NCI-H748 (cell line): Measurements from ENCODE around the gene NAALADL2.
"Not testable (repeated sequence)": the region's sequence is repeated elsewhere in the genome, so short reads cannot be mapped to it uniquely, and the experiment has no call there.

Experiments
- DNase-seq: peaks from one replicate; lab custom pipeline; 2025; ENCODE audit not compliant: unreplicated experiment; lab: John Stamatoyannopoulos, UW

Gene NAALADL2

DNA sequence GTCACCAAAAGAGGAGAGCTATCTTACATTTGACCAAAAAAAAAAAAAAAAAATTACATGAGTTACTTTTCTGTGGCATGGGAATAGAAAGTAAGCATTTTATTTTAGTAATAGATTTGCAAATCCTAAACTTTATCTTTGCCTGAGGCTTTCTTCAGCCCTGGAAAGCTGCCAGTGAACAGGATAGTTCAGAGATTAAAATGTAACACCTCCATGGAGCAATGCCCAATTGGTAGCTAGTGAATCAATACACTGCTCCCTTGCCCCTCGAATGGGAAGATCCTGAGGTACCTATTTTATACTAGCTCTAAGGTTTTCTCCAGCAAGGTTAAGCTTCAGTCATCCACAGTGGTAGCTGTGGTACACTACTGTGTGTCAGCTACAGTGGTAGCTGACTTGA, 867.1 kb downstream of the NAALADL2 start:
- DNase-seq, result no peak

- no peak for DNase-seq
Measured at GRCh38 chr3:175728566-175728965, 869.4 kb downstream of the NAALADL2 start.

GRCh38 chr3:175729466-175729865, 870.3 kb downstream of the NAALADL2 start:
- no peak for DNase-seq

- DNase-seq, result no peak
Measured at GRCh38 chr3:175731543-175731942, 872.4 kb downstream of the NAALADL2 start.

DNA sequence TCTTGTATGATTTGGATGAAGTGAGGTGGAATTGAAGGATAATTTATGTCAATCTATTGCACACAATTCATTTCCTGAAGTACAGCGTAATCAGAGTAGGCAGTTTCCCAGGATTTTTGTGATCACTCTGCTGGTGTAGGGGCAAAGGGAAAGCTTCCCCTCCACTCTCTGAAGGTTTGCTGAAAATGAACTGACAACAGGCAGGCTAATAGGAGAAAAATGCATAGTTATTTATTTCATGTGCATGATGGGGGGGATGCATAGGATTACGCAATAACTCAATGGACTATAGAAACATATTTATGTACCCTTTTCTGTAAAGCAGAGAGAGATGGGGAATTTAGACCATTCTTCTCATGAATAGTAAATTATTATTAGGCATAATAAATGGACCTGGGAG, 872.9 kb downstream of the NAALADL2 start:
- DNase-seq, result no peak

DNA sequence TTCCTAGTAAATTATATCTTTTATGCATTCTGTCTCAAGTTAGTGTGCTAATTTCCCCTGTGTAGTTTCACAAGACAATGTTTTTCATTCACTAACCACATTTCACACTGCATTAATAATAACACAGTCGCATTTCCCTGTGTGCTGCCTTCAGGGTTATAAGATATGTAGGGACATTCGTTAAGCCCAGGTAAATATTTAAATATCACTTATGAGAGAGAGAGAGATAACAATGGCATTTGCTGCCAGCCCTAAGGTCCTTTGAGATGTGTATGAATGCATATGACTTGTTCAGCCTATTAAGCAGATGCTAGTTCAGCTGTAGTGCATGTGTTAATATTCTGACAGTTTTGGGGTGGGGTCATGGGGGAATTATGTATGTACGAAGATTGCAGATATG, 876.7 kb downstream of the NAALADL2 start:
- no peak for DNase-seq

DNA sequence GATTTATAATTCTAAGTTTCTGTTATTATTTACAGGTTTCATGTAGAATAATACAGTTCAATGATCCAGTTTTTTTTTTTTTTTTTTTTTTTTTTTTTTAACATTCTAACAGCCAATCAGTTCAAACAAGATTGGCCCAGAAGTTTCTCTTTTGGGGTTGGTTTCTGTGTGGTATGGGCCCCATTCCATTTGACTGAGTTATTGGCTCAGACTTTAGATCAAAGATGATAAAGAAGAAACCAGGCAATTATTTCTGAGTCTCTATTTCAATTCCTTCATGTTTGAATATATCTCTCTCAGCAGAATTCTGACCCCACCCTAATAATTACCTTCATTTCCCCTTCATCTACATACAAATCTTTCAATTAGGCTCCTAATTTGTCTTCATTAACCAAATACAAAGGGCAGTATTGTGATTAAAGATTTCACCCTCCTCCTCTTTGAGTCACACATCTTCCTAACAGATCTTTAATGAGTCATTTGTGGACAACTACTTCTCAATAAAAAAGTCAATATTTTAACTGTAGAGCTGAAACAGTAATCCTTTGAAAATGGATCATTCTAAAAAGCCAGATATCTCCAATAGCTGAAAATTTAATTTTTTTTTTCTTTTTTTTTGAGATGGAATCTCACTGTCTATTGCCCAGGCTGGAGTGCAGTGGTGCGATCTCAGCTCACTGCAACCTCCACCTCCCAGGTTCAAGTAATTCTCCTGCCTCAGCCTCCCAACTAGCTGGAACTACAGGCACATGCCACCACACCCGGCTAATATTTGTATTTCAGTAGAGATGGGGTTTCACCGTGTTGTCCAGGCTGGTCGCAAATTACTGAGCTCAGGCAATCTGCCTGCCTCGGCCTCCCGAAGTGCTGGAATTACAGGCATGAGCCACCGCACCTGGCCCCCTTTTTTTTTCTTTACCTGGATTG, 878.8 kb downstream of the NAALADL2 start:
- no peak for DNase-seq

DNA sequence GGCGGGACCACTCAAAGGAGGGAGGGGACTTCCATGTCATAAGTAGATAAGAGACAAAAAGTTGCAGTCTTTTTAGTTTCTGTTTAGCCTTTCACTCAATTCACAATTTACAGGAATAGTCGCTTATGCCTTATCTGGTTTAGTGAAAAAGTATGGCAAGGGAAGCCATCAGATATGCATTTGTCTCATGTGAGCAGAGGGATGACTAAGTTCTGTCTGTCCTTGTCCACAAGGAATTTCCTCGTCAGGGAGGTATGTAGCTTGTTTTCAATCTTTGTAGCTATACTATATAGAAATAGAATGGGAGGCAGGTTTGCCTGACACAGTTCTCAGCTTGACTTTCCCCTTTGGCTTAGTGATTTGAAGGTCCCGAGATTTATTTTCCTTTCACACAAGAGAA, 882.8 kb downstream of the NAALADL2 start:
- no peak for DNase-seq

GRCh38 chr3:175743733-175744400, 884.7 kb downstream of the NAALADL2 start:
- no peak for DNase-seq

DNA sequence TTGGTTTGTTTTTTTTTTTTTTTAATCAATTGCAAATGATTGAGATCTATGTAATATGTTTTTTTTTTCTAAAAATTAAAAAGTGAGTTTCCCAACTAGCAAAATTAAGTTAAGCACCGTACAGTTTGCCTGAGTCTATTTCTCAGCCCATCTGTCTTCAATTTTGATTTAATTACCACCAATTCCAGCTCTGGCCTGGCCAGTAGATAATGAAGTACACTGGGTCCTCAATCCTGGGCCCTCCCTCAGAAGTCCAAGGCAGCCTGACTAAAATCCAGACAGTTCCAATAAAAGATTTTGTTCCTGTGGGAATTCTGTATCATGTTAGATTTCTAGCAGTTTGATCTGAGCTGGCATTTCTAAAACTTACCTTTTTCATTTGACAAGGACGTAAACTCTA, 887.2 kb downstream of the NAALADL2 start:
- no peak for DNase-seq

- DNase-seq, result no peak
Measured at GRCh38 chr3:175748087-175748730, 889.1 kb downstream of the NAALADL2 start.

- DNase-seq, result no peak
Measured at GRCh38 chr3:175749981-175750380, 890.8 kb downstream of the NAALADL2 start.

DNA sequence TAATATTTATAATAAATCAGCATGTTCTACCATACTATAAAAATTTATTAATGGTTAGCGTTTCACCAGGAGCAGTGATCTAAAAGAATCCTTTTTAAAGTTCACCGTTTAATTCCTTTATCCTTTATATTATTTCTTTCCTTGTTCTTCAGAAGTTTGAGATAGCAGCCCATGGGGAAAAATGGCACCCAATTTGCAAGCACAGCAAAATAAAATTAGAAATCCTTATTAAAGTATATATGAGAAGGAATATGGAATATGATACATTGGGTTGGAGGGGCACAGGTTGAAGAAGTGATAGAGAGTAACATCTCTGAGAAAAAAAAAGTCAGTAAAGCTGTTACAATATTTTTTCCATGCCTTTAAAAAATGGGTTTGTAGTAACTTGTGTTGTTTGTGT, 892.0 kb downstream of the NAALADL2 start:
- DNase-seq, result no peak

- no peak for DNase-seq
Measured at GRCh38 chr3:175763948-175764347, 904.8 kb downstream of the NAALADL2 start.

DNA sequence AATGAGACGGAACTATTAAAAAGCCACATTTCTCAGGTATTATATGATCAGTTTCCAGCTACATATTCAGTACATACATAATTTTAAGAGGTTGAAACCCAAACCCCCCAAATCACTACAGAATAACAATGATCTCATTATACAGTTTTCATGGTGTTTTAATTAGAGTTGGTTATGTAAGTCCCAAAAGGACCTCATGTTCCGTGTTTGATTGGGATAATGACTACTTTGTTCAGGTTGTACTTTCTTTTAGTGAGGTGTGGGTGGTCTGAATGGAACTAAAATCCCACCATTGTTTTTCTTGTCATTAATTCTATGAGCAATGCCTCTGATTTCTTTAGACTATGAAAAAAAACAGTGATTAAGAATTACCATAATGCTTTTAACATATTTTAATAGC, 905.6 kb downstream of the NAALADL2 start:
- DNase-seq, result no peak

DNA sequence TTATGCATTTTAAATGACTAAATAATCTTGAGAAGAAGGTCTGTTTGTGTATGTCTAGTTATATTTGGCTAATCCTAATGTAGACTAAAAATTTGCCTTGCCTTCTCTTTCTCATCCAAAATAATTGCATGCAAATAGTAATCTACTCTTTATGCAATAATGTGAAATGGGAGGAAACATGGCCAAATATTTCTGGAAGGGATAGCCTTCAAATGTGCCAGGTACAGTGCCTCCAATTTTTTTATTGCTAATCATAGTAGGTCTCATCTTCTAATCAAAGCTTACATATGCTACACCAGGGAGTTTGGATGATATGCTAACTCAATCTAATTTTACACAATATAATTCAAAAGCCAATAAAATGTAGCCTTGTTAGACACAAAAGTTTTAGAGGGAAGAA, 911.3 kb downstream of the NAALADL2 start:
- no peak for DNase-seq

DNA sequence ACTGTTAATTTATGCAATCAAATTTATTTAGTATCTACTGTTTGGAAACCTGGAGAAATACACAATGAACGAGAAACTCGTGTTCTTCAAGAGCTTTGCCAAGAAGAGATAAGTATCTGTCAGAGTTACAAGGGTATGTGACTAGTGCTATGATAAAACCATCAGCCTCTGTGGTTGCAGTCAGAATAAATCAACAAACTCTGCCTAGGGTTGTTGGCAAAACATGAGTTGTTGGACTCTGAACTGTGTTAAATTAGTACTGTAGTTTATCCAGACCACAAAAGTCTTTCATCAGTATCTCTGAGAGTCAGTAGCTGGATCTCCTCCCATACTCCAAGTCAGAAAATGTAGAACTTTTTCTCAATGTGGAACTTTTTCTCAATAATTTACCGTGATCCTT, 918.4 kb downstream of the NAALADL2 start:
- DNase-seq, result no peak

DNA sequence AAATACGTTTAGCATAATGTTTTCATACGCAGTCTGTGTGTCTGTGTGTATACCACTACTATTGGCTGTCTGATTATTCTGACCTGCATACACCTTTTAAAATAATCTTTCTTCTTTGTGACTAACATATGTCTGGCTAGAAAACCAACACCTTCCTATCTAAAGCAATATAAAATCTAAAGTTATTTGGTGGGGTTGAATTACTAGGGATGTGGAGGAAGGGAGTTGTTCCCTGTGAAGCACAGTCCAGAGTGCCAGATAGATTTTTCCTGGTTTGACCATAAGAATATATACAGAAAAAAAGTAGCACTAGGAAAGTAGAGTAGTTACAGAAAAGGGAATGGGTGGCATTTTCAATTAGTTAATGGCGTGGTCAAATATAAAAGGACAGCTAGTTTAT, 918.8 kb downstream of the NAALADL2 start:
- DNase-seq, result no peak

- DNase-seq, result no peak
Measured at GRCh38 chr3:175778994-175779393, 919.9 kb downstream of the NAALADL2 start.

- DNase-seq, result not testable (repeated sequence)
Measured at GRCh38 chr3:175787109-175787508, 928.0 kb downstream of the NAALADL2 start.

DNA sequence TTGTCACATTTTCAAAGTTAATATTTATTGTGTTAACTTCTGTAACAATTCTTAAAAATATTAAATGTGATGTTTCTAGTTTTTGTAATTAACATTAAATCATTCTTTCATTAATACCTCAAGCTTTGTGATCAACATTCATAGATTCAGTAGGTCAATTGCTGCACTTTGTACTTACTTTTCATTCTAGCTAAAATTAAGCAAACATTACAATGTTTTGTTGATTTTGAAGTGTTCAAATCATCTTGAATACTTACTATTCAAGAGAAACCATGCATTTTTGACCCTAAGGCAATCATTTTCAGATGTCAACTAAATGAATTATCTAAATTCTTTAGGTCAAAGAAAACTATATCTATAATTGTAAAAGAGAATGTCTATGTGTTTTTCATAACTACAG, 933.1 kb downstream of the NAALADL2 start:
- no peak for DNase-seq

DNA sequence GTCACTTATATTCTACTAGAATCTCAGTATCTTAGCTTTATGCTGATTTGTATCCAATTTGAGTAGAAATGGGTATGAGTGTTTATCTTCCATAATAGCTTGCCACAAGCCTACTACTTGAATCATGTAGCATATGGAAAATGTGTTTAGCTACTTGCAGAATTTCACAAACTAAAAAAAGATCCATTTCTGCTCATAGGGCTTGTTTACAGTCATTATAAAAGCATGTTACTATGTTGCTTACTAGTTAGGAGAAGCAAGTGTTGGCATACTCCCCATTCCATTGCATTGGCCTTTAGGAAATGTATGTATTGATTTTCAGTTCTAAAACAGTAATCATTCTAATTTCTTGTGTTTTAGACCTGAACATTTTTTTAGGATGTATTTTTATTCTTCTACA, 939.2 kb downstream of the NAALADL2 start:
- no peak for DNase-seq
